HG02981 (cell line): ENCODE results near the gene FOXK2.

Experiments used
- ATAC-seq: cut with Tn5 transposase; IDR thresholded peaks from one replicate; pipeline ENCODE4 v1.9.1; 2021; ENCODE audit warnings: mild to moderate bottlenecking, moderate library complexity; ENCODE audit not compliant: unreplicated experiment

Gene FOXK2

GRCh38 chr17:82632451-82632850 is 112.9 kb downstream of the FOXK2 start:
- ATAC-seq: no peak

DNA sequence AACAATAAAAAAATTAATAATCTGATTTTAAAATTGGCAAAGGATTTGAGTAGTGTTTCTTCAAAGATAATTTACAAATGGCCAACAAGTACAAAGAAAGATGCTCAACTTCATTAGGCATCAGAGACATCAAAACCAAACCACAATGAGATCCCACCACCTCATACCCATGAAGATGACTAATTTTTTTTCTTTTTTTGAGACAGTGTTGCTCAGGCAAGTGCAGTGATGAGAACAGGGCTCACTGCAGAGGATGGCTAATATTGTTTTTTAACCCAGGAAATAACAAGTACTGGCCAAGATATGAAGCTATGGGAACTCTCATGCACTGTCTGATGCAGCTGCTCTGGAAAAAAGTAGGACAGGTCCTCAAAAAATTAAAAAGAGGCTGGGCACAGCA is 113.8 kb downstream of the FOXK2 start:
- ATAC-seq: no peak

DNA sequence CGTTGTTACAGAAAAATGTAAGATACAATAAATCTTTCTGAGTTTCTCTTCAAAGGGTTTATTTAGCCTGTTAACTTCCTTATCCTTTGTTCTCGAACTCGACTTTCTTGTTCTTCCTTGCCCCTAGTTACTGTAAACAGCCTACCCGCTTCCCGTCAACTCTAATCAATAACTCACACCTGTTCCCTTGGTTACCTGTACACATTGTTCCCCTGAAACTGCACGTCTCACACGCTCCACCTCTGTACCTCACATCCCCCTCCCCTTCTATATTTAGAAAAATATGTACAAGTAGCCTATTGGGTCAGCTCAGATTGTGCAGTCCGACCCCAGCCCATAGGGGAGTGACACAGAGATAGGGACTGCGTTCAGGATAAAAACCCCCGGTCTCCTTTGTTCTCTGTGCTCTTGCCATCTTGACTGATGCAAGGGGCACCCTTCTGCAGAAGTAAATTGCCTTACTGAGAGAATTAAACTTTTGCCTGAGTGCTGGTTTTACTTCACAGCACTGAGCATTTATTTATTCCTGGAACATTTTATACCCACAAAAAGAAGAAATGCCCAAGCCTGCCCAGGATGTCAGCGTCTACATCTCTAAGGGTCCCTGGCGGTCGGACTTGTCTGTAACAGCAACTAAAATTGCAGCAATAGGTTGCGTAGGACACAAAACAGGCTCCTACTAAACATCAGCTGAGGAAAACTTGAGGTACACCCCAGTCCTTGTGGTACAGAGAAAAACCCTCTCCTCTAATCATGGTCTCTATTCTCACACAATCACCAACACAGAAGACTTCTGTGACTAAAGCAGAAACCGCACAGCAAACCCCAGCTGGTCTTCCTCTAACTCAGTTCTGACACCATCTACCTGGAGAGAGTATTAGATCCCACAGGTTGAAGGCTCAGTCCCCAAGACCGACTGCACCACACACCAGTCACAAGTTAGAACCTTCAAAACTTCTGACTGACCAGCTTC is 117.4 kb downstream of the FOXK2 start:
- ATAC-seq: no peak

DNA sequence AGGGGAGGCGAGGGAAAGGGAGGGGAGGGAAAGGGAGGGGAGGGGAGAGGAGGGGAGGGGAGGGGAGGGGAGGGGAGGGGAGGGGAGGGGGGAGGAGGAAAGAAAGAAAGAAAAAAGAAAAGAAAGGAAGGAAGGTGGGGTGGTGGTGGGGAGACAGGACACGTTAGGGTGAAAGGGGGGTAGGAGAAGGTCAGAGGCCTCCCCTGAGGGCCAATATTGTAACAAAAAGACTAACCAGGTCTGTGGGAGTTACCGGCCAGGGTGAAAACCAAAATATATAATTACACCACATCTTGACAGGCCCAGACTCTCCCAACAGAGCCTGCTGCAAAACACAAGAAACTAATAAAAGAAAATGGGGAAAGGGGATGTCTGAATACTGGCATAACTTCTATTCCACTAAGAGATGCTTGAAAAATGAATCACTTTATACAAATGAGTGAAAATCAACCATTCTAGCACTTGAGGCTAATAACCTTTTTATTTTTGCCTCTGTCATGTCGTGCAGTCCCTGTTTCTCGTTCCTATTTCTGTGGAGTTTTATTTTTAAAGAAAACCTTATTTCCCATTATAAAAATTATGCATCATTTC is 118.7 kb downstream of the FOXK2 start:
- no peak for ATAC-seq

GRCh38 chr17:82639628-82640027 is 120.1 kb downstream of the FOXK2 start:
- ATAC-seq: no peak

DNA sequence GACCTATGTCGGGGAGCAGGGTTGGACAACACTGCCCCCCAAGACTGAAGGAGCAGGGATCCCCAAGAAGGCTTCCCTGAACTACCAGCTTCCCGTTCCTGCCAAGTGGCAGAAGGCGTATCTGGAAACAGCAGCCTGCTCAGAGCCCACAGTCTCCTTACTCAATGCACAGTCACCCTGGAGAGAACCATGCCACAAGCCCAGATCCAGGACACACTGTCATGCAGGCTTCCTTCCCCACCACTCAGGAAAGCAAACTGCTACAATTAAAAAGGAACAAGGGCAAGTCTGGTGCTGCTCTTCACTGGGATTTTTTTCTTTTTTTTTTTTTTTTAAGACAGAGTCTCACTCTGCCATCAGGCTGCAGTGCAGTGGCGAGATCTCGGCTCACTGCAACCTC is 120.5 kb downstream of the FOXK2 start:
- ATAC-seq: no peak

DNA sequence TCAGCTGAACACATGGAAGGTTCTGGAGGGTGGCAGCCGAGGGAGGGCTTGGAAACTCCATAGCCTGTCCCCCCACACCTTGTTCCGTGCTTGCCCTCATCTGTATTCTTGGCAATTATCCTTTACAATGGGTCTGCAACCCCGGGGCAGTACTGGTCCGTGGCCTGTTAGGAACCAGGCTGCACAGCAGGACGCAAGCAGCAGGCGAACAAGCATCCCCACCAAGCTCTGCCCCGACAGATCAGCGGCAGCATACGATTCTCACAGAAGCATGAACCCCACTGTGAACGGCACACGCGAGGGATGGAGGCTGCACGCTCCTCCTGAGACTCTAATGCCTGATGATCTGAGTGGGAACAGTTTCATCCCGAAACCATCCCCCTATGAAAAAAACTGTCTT is 122.5 kb downstream of the FOXK2 start:
- ATAC-seq: no peak

DNA sequence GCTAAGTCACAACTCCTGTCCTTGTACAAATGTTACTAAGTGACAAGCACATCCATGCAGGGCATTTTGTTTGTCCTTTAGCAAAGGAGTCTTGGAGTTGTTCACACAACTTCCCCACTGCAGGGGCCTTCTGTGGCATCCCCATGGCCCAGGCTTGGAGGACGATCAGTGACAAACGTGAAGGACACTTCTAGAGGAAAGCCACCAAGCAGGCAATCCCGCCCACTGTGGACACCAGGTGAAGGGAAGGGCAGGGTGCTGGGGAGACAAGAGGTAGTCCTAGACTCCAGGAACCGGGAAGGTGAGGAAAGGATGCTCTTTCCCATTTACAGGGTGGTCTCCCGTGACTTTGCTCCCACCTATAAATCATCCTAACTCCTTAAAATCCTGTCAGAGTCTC is 124.6 kb downstream of the FOXK2 start:
- ATAC-seq: no peak

DNA sequence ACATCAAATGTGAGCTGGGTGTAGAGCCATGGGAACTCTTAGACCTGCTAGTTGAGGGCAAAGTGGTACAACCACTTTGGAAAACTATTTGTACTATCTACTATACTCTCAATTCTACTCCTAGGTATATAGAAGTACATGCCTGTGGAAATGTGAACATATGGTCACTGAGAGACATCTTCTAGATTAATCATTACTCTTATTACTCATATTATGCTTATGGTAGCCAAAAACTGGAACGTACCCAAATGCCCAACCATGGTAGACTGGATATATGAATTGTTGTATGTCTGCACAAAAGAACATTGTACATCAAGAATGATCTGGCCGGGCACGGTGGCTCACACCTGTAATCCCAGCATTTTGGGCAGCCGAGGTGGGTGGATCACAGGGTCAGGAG is 126.0 kb downstream of the FOXK2 start:
- no peak for ATAC-seq

DNA sequence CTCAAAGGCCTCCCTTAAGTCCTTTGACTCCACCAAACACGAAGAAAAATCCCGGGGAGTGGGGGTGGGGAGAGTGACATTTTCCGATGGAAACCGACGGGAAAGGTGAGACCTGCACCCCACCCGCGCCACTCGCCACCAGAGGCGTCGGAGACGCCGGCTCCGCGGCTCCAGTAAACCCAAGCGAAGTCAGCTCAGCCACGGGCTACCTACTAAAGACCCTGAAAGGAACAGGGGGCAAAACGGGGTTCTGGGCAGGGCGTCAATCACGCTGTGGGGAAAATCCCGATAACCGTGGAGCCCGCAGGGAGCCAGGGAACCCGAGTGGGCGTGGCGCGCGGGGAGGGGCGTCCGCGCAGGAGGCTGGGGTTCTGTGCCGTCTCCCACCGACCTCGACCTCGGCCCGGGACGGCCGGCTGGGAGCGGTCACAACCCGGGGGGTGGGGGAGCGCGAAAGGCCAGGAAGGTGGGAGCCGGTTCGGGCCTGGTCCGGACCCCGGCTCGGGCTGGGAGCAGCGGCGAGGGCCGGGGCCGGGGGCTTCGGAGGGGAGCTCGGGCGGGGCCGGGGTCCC is 128.1 kb downstream of the FOXK2 start:
- peak; percentile 13 for ATAC-seq

GRCh38 chr17:82648165-82648668 is 128.7 kb downstream of the FOXK2 start, which contains the start of gene WDR45B:
Gene WDR45B, minus strand, starts transcription at chr17:82648444. Its CDS starts 104 bp downstream, at chr17:82648340.
- ATAC-seq: peak; percentile 82

- no peak for ATAC-seq
These were observed 129.3 kb downstream of the FOXK2 start for GRCh38 chr17:82648742-82649331.

DNA sequence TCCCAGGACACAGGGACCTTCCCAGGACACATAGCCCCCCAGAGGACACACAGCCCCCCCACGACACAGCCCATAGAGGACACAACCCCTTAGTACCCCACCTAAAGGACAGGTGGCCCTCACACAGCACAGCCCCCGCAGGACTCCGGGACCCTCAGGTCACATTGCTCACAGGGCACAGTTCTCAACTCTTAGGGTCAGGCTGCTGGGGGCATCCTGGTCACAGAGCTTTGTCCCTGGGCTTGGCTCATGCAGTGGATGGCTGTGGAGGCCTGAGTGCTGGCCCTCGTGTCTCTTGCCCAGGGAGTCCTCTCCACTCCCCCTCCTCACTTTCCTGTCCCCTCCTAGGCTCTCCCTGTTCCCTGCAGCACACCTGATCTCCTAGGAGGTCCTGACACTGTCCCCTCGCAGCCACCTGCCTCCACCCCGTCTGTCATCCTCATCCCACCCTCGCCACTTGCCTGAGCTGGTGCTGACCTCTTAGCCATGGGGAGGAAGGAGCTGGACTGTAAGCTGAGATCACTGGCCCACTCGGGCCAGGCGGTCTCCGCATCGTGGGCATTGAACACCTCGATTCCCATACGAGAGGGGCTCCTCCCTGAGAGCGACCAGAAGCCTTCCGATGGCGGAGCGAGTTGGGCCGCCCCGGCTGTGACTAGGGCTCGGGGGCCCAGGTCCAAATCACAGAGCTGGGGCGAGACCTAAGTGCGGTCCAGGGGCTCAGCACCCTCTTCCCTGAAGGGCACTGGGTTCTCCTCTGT is 130.1 kb downstream of the FOXK2 start:
- ATAC-seq: no peak

DNA sequence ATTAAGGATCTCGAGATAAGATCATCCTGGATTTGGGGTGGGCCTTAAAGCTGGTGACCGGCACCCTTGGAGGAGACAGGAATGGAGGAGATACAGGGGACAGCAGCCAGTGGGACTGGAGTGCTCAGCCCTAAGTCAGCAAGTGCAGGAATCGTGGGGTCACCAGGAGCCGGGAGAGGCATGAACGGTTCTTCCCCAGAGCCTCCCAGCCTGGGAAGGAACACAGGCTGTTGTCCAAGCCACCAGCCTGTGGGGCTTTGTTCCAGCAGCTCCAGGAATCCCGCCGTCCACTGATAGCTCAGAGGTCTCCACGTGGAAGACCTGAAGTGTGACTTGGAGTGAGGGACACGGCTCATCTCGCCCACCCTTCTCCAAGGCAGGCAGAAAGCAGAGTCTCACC is 131.2 kb downstream of the FOXK2 start:
- ATAC-seq: no peak

DNA sequence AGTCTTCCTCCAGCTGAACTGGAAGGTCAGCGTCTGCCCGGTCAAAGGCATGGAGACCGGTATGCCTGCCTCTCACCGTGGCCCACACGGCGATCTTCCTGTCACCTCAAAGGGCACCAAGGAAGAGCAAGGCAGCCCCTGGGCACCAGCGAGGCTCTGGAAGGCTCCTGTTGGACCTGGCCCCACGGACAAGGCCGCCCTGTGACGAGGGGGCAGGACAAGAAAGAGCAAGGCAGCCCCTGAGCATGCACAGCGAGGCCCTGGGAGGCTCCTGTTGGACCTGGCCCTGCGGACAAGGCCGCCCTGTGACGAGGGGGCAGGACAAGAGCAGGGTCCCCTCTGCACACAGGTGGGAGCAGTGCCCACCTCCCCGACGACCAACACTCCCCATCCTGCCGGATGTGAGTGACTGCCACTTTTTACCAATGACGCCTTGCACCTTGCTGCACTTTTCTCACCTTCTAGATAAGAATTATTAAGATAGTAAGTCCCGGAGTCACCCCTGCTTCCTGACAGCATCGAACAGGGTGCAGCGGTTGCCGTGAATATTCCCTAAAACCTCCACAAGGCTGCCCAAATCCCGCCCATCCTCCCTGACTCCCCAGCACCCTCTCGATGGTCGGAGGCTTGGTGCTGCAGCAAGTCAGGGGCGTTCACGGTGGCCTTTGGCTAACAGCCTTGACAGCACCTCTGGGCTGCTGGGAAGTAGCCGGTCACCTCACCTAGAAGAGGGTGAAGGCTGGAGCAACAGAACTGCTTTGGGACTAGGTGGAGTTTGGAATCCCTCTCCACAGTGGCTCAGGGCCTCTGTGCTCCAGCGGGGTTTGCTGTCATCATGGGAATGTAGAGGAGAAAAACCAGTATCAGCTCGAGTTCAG is 134.4 kb downstream of the FOXK2 start:
- no peak for ATAC-seq
